ENCODE results near the gene COX14. TPM values are rescaled to one million over a fixed set of nuclear protein-coding genes. Genes with fewer than 3 reads are reported as not detected.

COX14 gene
- polyA plus RNA-seq, 3 donors = 63.8 to 257 (median 231) TPM

- 95% methylated on average over 10 of the region's 10 CpGs for WGBS (ENCODE audit: insufficient coverage)
- H3K36me3 ChIP-seq (replicated peaks in 1 of 2; ENCODE audit: control insufficient read depth in 1 of 2, insufficient read depth in 2 of 2, low read length in 2 of 2) = no peaks in the 10 kb centered on the region
- no peak overlapping the region for H3K4me3 ChIP-seq (replicated peaks in 1 of 3; ENCODE audit: low read depth in 2 of 3, low read length in 3 of 3)
- H3K4me2 ChIP-seq (replicated peaks; ENCODE audit: extremely low read depth, low read length, poor library complexity, severe bottlenecking) = no peak overlapping the region
- H3K9me3 ChIP-seq (replicated peaks in 1 of 2; ENCODE audit: control insufficient read depth in 1 of 2, insufficient read depth in 1 of 2, low read length in 2 of 2) = no peaks in the 10 kb centered on the region
- no peak for DNase-seq
- no peak overlapping the region for H3K4me3 Mint-ChIP-seq
- peaks cover 8 to 13% (median 11%) of the 10 kb centered on the region in 3 donors for H3K27me3 Mint-ChIP-seq (ENCODE audit: low read depth in 3 of 3)
- no peak overlapping the region for H3K27ac ChIP-seq (ENCODE audit: low read depth in 1 of 2, low read length in 2 of 2)
- H3K9ac ChIP-seq (ENCODE audit: insufficient read depth, low read length, poor library complexity, severe bottlenecking) = no peak overlapping the region
- peaks cover 0 to 3% (median 0%) of the 10 kb centered on the region in 7 donors for H3K9me3 Mint-ChIP-seq
- H3K27me3 ChIP-seq (ENCODE audit: control insufficient read depth in 2 of 2, insufficient read depth in 2 of 2, low read length in 2 of 2) = no peaks in the 10 kb centered on the region
- intact Hi-C loops (cut with micrococcal nuclease) = no loop called here
- TF ChIP-seq CTCF (IDR thresholded peaks at IDR 0.05) = no peak
- no peaks in the 10 kb centered on the region for H4K20me1 ChIP-seq (ENCODE audit: insufficient read depth, low read length)
- H3K4me1 Mint-ChIP-seq = peaks cover 2% of the 10 kb centered on the region
- H3K79me2 ChIP-seq (ENCODE audit: insufficient read depth, low read length) = no peaks in the 10 kb centered on the region
- no peaks in the 10 kb centered on the region for H3K36me3 Mint-ChIP-seq
- H2AFZ ChIP-seq (ENCODE audit: insufficient read depth, low read depth, low read length, poor library complexity, severe bottlenecking) = no peak overlapping the region
- no peaks in the 10 kb centered on the region for H3K4me1 ChIP-seq (ENCODE audit: control insufficient read depth in 1 of 2, insufficient read depth in 2 of 2, low read length in 2 of 2)
- no peak overlapping the region for H3K27ac Mint-ChIP-seq
Observed at GRCh38 chr12:50078281-50078680, 33.8 kb upstream of the COX14 start.

- no peaks in the 10 kb centered on the region for H3K27me3 ChIP-seq (ENCODE audit: control insufficient read depth in 2 of 2, insufficient read depth in 2 of 2, low read length in 2 of 2)
- intact Hi-C loops (cut with micrococcal nuclease) = no loop called here
- no peak overlapping the region for H2AFZ ChIP-seq (ENCODE audit: insufficient read depth, low read depth, low read length, poor library complexity, severe bottlenecking)
- DNase-seq = no peak
- peaks cover 5% of the 10 kb centered on the region in 2 donors for H3K4me1 ChIP-seq (ENCODE audit: control insufficient read depth in 1 of 2, insufficient read depth in 2 of 2, low read length in 2 of 2)
- H3K9me3 ChIP-seq (replicated peaks in 1 of 2; ENCODE audit: control insufficient read depth in 1 of 2, insufficient read depth in 1 of 2, low read length in 2 of 2) = no peaks in the 10 kb centered on the region
- Mint-ChIP-seq H3K9me3 (peaks cover 0 to 3% (median 0%) of the 10 kb centered on the region in 7 donors), H3K4me1 (peaks cover 3% of the 10 kb centered on the region), H3K27ac (no peak overlapping the region), H3K4me3 (no peak overlapping the region), H3K27me3 (ENCODE audit: low read depth in 3 of 3) (peaks cover 8 to 13% (median 11%) of the 10 kb centered on the region in 3 donors), H3K36me3 (no peaks in the 10 kb centered on the region)
- no peak overlapping the region for H3K4me2 ChIP-seq (replicated peaks; ENCODE audit: extremely low read depth, low read length, poor library complexity, severe bottlenecking)
- H3K36me3 ChIP-seq (replicated peaks in 1 of 2; ENCODE audit: control insufficient read depth in 1 of 2, insufficient read depth in 2 of 2, low read length in 2 of 2) = no peaks in the 10 kb centered on the region
- WGBS (ENCODE audit: insufficient coverage) = 92% methylated on average over 2 of the region's 5 CpGs
- H4K20me1 ChIP-seq (ENCODE audit: insufficient read depth, low read length) = no peaks in the 10 kb centered on the region
- no peak overlapping the region for H3K4me3 ChIP-seq (replicated peaks in 1 of 3; ENCODE audit: low read depth in 2 of 3, low read length in 3 of 3)
- H3K27ac ChIP-seq (ENCODE audit: low read depth in 1 of 2, low read length in 2 of 2) = no peak overlapping the region
- peaks cover 4% of the 10 kb centered on the region for H3K79me2 ChIP-seq (ENCODE audit: insufficient read depth, low read length)
- no peak overlapping the region for H3K9ac ChIP-seq (ENCODE audit: insufficient read depth, low read length, poor library complexity, severe bottlenecking)
- TF ChIP-seq CTCF (IDR thresholded peaks at IDR 0.05) = no peak
Observed at GRCh38 chr12:50079771-50080170, 32.3 kb upstream of the COX14 start.
